HG03060 (cell line): ENCODE measurements around the gene ABCG5.

Experiments
- ATAC-seq: cut with Tn5 transposase; IDR thresholded peaks from one replicate; pipeline ENCODE4 v1.9.1; 2021; ENCODE audit warnings: low read depth, moderate number of reproducible peaks; ENCODE audit not compliant: unreplicated experiment

The ABCG5 gene

GRCh38 chr2:43845181-43845580 is 6.5 kb upstream of the ABCG5 start:
- no peak for ATAC-seq

GRCh38 chr2:43842866-43843226 is 4.2 kb upstream of the ABCG5 start:
- ATAC-seq, result no peak

GRCh38 chr2:43841949-43842865 is 3.6 kb upstream of the ABCG5 start:
- no peak for ATAC-seq

- ATAC-seq, result no peak
These were observed 2.3 kb upstream of the ABCG5 start for GRCh38 chr2:43840965-43841364.

- ATAC-seq, result no peak
These were observed 1.3 kb upstream of the ABCG5 start for GRCh38 chr2:43839776-43840564.

GRCh38 chr2:43837831-43838559 is 644 bp downstream of the ABCG5 start:
- ATAC-seq, result no peak

GRCh38 chr2:43837033-43837432 is 1.6 kb downstream of the ABCG5 start:
- ATAC-seq, result no peak

GRCh38 chr2:43832457-43832856 is 6.2 kb downstream of the ABCG5 start:
- ATAC-seq, result no peak

- ATAC-seq, result no peak
These were observed 6.9 kb downstream of the ABCG5 start for GRCh38 chr2:43831543-43832294.

- ATAC-seq, result no peak
These were observed 12.1 kb downstream of the ABCG5 start for GRCh38 chr2:43826305-43827250.

GRCh38 chr2:43825841-43826240 is 12.8 kb downstream of the ABCG5 start:
- no peak for ATAC-seq

- ATAC-seq, result no peak
These were observed 13.6 kb downstream of the ABCG5 start for GRCh38 chr2:43824951-43825493.

- no peak for ATAC-seq
These were observed 14.1 kb downstream of the ABCG5 start for GRCh38 chr2:43824512-43824911.

GRCh38 chr2:43823751-43824150 is 14.9 kb downstream of the ABCG5 start:
- no peak for ATAC-seq

GRCh38 chr2:43822839-43823238 is 15.8 kb downstream of the ABCG5 start:
- no peak for ATAC-seq

GRCh38 chr2:43819491-43820163 is 19.0 kb downstream of the ABCG5 start:
- ATAC-seq, result no peak

GRCh38 chr2:43818761-43819160 is 19.9 kb downstream of the ABCG5 start:
- ATAC-seq, result no peak

- no peak for ATAC-seq
These were observed 23.9 kb downstream of the ABCG5 start for GRCh38 chr2:43814711-43815110.
